Panc1 (cell line): ENCODE data around the gene EFHB. TPM values are rescaled to one million over a fixed set of nuclear protein-coding genes. Genes with fewer than 3 reads are reported as not detected.

Experiments used
- ATAC-seq: fragments of 200-7000 bp; cut with Tn5 transposase; 2 replicates; pipeline ENCODE4 v1.9.1; 2020; ENCODE audit warnings: mild to moderate bottlenecking, moderate library complexity
- BruUV-seq: library from RNA; stranded (reverse); fragments of 400-500 nt; replicated peaks from 2 replicates; lab custom pipeline; 2021; lab: Mats Ljungman, UMichigan
- CTCF ChIA-PET: fragments of 300-600 bp; sonication (Branson Sonifier 250); formaldehyde crosslinking; loops from one replicate; lab custom pipeline; 2022; ENCODE audit warnings: antibody characterized with exemption; lab: Charles Lee
- POLR2A ChIA-PET: fragments of 300-600 bp; sonication (Branson Sonifier 250); formaldehyde crosslinking; loops from one replicate; lab custom pipeline; 2022; ENCODE audit warnings: antibody characterized with exemption; lab: Charles Lee
- DNase-seq: peaks from one replicate; pipeline ENCODE4 v3.0.0-alpha.2; 2010; ENCODE audit warnings: low read depth, low spot score
- H3K27ac ChIP-seq: 2 replicates; pipeline ENCODE4 v1.5.1; 2011; ENCODE audit warnings: mild to moderate bottlenecking, low read length, inconsistent platforms
- H3K27me3 ChIP-seq: fragments of 200-500 bp; sonication (Bioruptor generic); 2 replicates; pipeline ENCODE4 v1.6.0; 2014; ENCODE audit warnings: low read length, inconsistent platforms; ENCODE audit not compliant: control insufficient read depth, insufficient read depth
- H3K36me3 ChIP-seq: fragments of 200-500 bp; sonication (Bioruptor generic); 2 replicates; pipeline ENCODE4 v1.5.1; 2014; ENCODE audit warnings: inconsistent platforms, mild to moderate bottlenecking, low read length, moderate library complexity; ENCODE audit not compliant: control insufficient read depth, insufficient read depth
- H3K4me1 ChIP-seq: 2 replicates; pipeline ENCODE4 v1.5.1; 2011; ENCODE audit warnings: inconsistent platforms, mild to moderate bottlenecking, low read length, moderate library complexity; ENCODE audit not compliant: control insufficient read depth, insufficient read depth
- H3K4me3 ChIP-seq, 2 experiments: 2 replicates each; pipeline ENCODE4 v1.5.1; 2011 to 2012; ENCODE audit warnings: low read depth in 2 of 2, low read length in 2 of 2, mild to moderate bottlenecking in 2 of 2, inconsistent platforms in 1 of 2, moderate library complexity in 1 of 2
- H3K9me3 ChIP-seq: fragments of 200-500 bp; sonication (Bioruptor generic); 2 replicates; pipeline ENCODE4 v1.5.1; 2014; ENCODE audit warnings: low read depth, mild to moderate bottlenecking, inconsistent platforms, low read length, moderate library complexity; ENCODE audit not compliant: control insufficient read depth, insufficient read depth
- CTCF ChIP-seq: fragments of 450-650 bp; IDR thresholded peaks from 2 replicates; pipeline ENCODE4 v1.5.1; 2017; ENCODE audit warnings: mild to moderate bottlenecking
- POLR2AphosphoS5 ChIP-seq: IDR thresholded peaks from 2 replicates; pipeline ENCODE4 v1.6.1; 2012; ENCODE audit warnings: mild to moderate bottlenecking, low read depth, low read length, moderate library complexity
- REST ChIP-seq, 2 experiments: IDR thresholded peaks; 2 replicates each; pipeline ENCODE4 v1.6.1; 2011 to 2012; ENCODE audit warnings: low read depth in 2 of 2, control low read depth in 1 of 2, low read length in 1 of 2, mild to moderate bottlenecking in 1 of 2, moderate library complexity in 1 of 2; ENCODE audit not compliant: insufficient read depth in 1 of 2
- SIN3A ChIP-seq: IDR thresholded peaks from 2 replicates; pipeline ENCODE4 v1.6.1; 2012; ENCODE audit warnings: low read depth, mild to moderate bottlenecking, low read length, moderate library complexity, borderline replicate concordance; ENCODE audit not compliant: insufficient read depth
- TCF7L2 ChIP-seq: IDR thresholded peaks from 2 replicates; pipeline ENCODE4 v1.6.1; 2011; ENCODE audit warnings: mild to moderate bottlenecking, low read depth, low read length, inconsistent platforms
- in situ Hi-C: cut with HindIII; loops from 2 replicates; pipeline ENCODE4 v1.10.0; 2016; ENCODE audit warnings: low sequenced_read_pairs, low pct_unique_long_range_greater_than_20kb
- intact Hi-C: fragments of 100-400 bp; cut with micrococcal nuclease; formaldehyde crosslinking; loops from one replicate; pipeline ENCODE4 v1.10.0; 2022; ENCODE audit not compliant: unreplicated experiment
- total RNA-seq: library from RNA; stranded (reverse); gene quantifications from one replicate; pipeline ENCODE4 v1.2.1, GENCODE V29; 2021; ENCODE audit not compliant: unreplicated experiment

EFHB gene
- total RNA-seq, 1 experiment from 2014 or later = 0.46 TPM

- BruUV-seq = no TSS peak
- CTCF ChIA-PET = no interaction called here
Observed at GRCh38 chr3:19917167-19917566, 16.9 kb downstream of the EFHB start.

GRCh38 chr3:19911452-19911851 lies 22.6 kb downstream of the EFHB start:
- no peak for ATAC-seq
- H3K27ac ChIP-seq = no peak overlapping the region
- no peak for DNase-seq
- H3K36me3 ChIP-seq = no peaks in the 10 kb centered on the region
- H3K4me3 ChIP-seq = no peak overlapping the region
- no peak for TF ChIP-seq CTCF
- TF ChIP-seq SIN3A = no peak
- no peak for TF ChIP-seq POLR2AphosphoS5
- no peak for TF ChIP-seq TCF7L2
- TF ChIP-seq REST (IDR thresholded peaks at IDR 0.05; ENCODE audit: insufficient read depth in 1 of 2, low read depth in 2 of 2, low read length in 1 of 2) = no peak
- in situ Hi-C loops = no loop called here
- POLR2A ChIA-PET = no interaction called here
- no TSS peak for BruUV-seq
- no peaks in the 10 kb centered on the region for H3K27me3 ChIP-seq
- no peaks in the 10 kb centered on the region for H3K9me3 ChIP-seq
- H3K4me1 ChIP-seq = no peaks in the 10 kb centered on the region
- intact Hi-C loops = no loop called here
- CTCF ChIA-PET = no interaction called here

More at GRCh38 chr3:19917167-19917566, 16.9 kb downstream of the EFHB start:
- in situ Hi-C loops = no loop called here
- no peak overlapping the region for H3K27ac ChIP-seq
- no peaks in the 10 kb centered on the region for H3K36me3 ChIP-seq
- H3K27me3 ChIP-seq = no peaks in the 10 kb centered on the region
- ATAC-seq (no peak), DNase-seq (no peak)
- no peak overlapping the region for H3K4me3 ChIP-seq
- TF ChIP-seq TCF7L2 = no peak
- no peak for TF ChIP-seq POLR2AphosphoS5
- TF ChIP-seq CTCF = no peak
- TF ChIP-seq REST (IDR thresholded peaks at IDR 0.05; ENCODE audit: insufficient read depth in 1 of 2, low read depth in 2 of 2, low read length in 1 of 2) = no peak
- no peak for TF ChIP-seq SIN3A
- no peaks in the 10 kb centered on the region for H3K4me1 ChIP-seq
- POLR2A ChIA-PET = no interaction called here
- H3K9me3 ChIP-seq = no peaks in the 10 kb centered on the region
- intact Hi-C loops = no loop called here
